CD14-positive monocyte (primary cell): ENCODE results near the gene MED12L. TPM values are rescaled to one million over a fixed set of nuclear protein-coding genes. Genes with fewer than 3 reads are reported as not detected.

Experiments used
- DNase-seq, 3 donors: peaks; one replicate each; pipeline ENCODE4 v3.0.0-alpha.2; 2011 to 2022
- H2AFZ ChIP-seq: 2 replicates; pipeline ENCODE4 v1.6.0; 2012; ENCODE audit warnings: mild to moderate bottlenecking, low read depth, low read length, inconsistent platforms; ENCODE audit not compliant: insufficient read depth, poor library complexity, severe bottlenecking
- H3K27ac ChIP-seq, 2 donors: 1 replicate in 1 of 2; 2 replicates in 1 of 2; pipeline ENCODE4 v1.5.1; 2012 to 2013; ENCODE audit warnings: low read length in 2 of 2, control low read depth in 1 of 2, inconsistent platforms in 1 of 2, low read depth in 1 of 2, mild to moderate bottlenecking in 1 of 2
- H3K27me3 ChIP-seq, 2 donors: one replicate each; pipeline versions ENCODE4 v1.6.0 to v1.6.1; 2011 to 2013; ENCODE audit warnings: low read length in 2 of 2; ENCODE audit not compliant: control insufficient read depth in 2 of 2, insufficient read depth in 2 of 2
- H3K36me3 ChIP-seq, 2 donors: replicated peaks in 1 of 2; 1 replicate in 1 of 2; 2 replicates in 1 of 2; pipeline versions ENCODE4 v1.5.1 to v1.6.1; 2012 to 2013; ENCODE audit warnings: low read length in 2 of 2, control low read depth in 1 of 2, inconsistent platforms in 1 of 2, mild to moderate bottlenecking in 1 of 2; ENCODE audit not compliant: insufficient read depth in 2 of 2, control insufficient read depth in 1 of 2
- H3K4me1 ChIP-seq, 2 donors: 1 replicate in 1 of 2; 2 replicates in 1 of 2; pipeline versions ENCODE4 v1.5.1 to v1.6.1; 2012 to 2013; ENCODE audit warnings: low read length in 2 of 2, control low read depth in 1 of 2, inconsistent platforms in 1 of 2, mild to moderate bottlenecking in 1 of 2, moderate library complexity in 1 of 2; ENCODE audit not compliant: insufficient read depth in 2 of 2, control insufficient read depth in 1 of 2
- H3K4me2 ChIP-seq: replicated peaks from 2 replicates; pipeline ENCODE3; 2012; ENCODE audit warnings: low read length, moderate library complexity, mild to moderate bottlenecking; ENCODE audit not compliant: poor library complexity, severe bottlenecking; ENCODE audit errors: extremely low read depth
- H3K4me3 ChIP-seq, 3 experiments: fragments of 200-600 bp in 1 of 3; sonication (generic) in 1 of 3; replicated peaks in 1 of 3; 1 replicate in 2 of 3; 2 replicates in 1 of 3; pipeline ENCODE4 v1.5.1; 2011 to 2013; ENCODE audit warnings: low read length in 3 of 3, mild to moderate bottlenecking in 3 of 3, control low read depth in 2 of 3, low read depth in 2 of 3, inconsistent platforms in 1 of 3, moderate library complexity in 1 of 3
- H3K79me2 ChIP-seq: 2 replicates; pipeline ENCODE4 v1.6.0; 2012; ENCODE audit warnings: mild to moderate bottlenecking, control low read depth, inconsistent platforms, low read length, moderate library complexity; ENCODE audit not compliant: insufficient read depth
- H3K9ac ChIP-seq: 2 replicates; pipeline ENCODE4 v1.6.0; 2017; ENCODE audit warnings: low read length, mild to moderate bottlenecking; ENCODE audit not compliant: insufficient read depth, poor library complexity, severe bottlenecking
- H3K9me3 ChIP-seq, 2 donors: replicated peaks in 1 of 2; 1 replicate in 1 of 2; 2 replicates in 1 of 2; pipeline versions ENCODE4 v1.5.1 to v1.6.1; 2012 to 2013; ENCODE audit warnings: low read length in 2 of 2, control low read depth in 1 of 2; ENCODE audit not compliant: control insufficient read depth in 1 of 2, insufficient read depth in 1 of 2
- H4K20me1 ChIP-seq: 2 replicates; pipeline ENCODE4 v1.6.0; 2012; ENCODE audit warnings: mild to moderate bottlenecking, low read length, control low read depth, moderate library complexity; ENCODE audit not compliant: insufficient read depth
- H3K27ac Mint-ChIP-seq, 7 donors: one replicate each; pipeline ENCODE4 v1.8.0; 2020; ENCODE audit warnings: mild to moderate bottlenecking in 7 of 7, mixed read lengths in 7 of 7, moderate library complexity in 6 of 7, inconsistent platforms in 2 of 7
- H3K27me3 Mint-ChIP-seq, 3 donors: one replicate each; pipeline ENCODE4 v1.8.0; 2021 to 2022; ENCODE audit warnings: low read depth in 3 of 3, mild to moderate bottlenecking in 3 of 3, mixed read lengths in 3 of 3, moderate library complexity in 3 of 3, inconsistent platforms in 1 of 3
- H3K36me3 Mint-ChIP-seq, 2 donors: one replicate each; pipeline ENCODE4 v1.8.0; 2020; ENCODE audit warnings: mixed read lengths in 2 of 2, inconsistent platforms in 1 of 2, mild to moderate bottlenecking in 1 of 2
- H3K4me1 Mint-ChIP-seq: one replicate; pipeline ENCODE4 v1.8.0; 2020; ENCODE audit warnings: mild to moderate bottlenecking, mixed read lengths
- H3K4me3 Mint-ChIP-seq, 2 donors: one replicate each; pipeline ENCODE4 v1.8.0; 2020; ENCODE audit warnings: mild to moderate bottlenecking in 2 of 2, mixed read lengths in 2 of 2, moderate library complexity in 1 of 2
- H3K9me3 Mint-ChIP-seq, 7 donors: one replicate each; pipeline ENCODE4 v1.8.0; 2020 to 2022; ENCODE audit warnings: mixed read lengths in 7 of 7, mild to moderate bottlenecking in 6 of 7, moderate library complexity in 6 of 7, inconsistent platforms in 2 of 7
- WGBS: methylation state at CpG from one replicate; pipeline ENCODE4 v1.1.5; 2013; ENCODE audit warnings: missing lambda C conversion rate; ENCODE audit not compliant: insufficient coverage; 5-methylcytosine and 5-hydroxymethylcytosine counted together
- intact Hi-C, 2 donors: fragments of 100-400 bp; cut with micrococcal nuclease; formaldehyde crosslinking; loops; one replicate each; pipeline versions ENCODE4 v1.15.0 to v1.15.1; 2023
- polyA plus RNA-seq, 3 donors: library from polyadenylated mRNA; depleted of rRNA in 1 of 3; unstranded in 2 of 3; stranded (reverse) in 1 of 3; fragments of 300-500 nt in 2 of 3; fragments of >200 nt in 1 of 3; fragmentation: Illumina TruSeq in 2 of 3; gene quantifications; 1 replicate in 2 of 3; 2 replicates in 1 of 3; pipeline ENCODE4 v1.2.3, GENCODE V29; 2012 to 2021
- TF ChIP-seq, protein P1 (sequence below): fragments of 200-600 bp; IDR thresholded peaks from one replicate; pipeline ENCODE4 v1.8.0; 2022; ENCODE audit warnings: antibody characterized with exemption, mild to moderate bottlenecking

Gene MED12L
- polyA plus RNA-seq, 3 donors: 0.12 to 0.29 TPM; not detected in 1

DNA sequence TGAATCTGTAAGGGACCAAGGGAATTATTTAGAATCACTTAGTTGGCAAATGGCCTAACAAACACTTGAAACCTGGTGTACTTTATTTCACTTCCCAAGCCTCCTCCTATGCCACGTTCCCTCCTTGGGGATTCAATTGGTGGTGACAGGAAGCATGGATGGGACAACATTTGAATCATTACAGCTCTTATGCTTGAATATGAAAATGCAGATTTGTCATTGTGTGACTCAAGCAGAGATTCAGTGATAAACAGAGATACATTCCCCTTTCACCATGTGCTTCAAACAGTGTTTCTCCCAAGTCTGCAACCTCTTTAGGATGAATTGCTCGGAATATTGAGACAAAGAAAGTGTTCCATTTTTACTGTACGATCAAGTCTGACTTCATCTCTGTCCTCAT lies 32.7 kb upstream of the MED12L start:
- Mint-ChIP-seq H3K9me3 (peaks cover 0 to 2% (median 0%) of the 10 kb centered on the region in 7 donors), H3K4me3 (no peak overlapping the region), H3K27ac (no peak overlapping the region), H3K36me3 (no peaks in the 10 kb centered on the region), H3K27me3 (peaks cover 0 to 4% (median 2%) of the 10 kb centered on the region in 3 donors), H3K4me1 (no peaks in the 10 kb centered on the region)
- Histone ChIP-seq H3K9ac (no peak overlapping the region), H4K20me1 (no peaks in the 10 kb centered on the region), H2AFZ (no peak overlapping the region), H3K9me3 (no peaks in the 10 kb centered on the region), H3K4me3 (no peak overlapping the region), H3K27ac (no peak overlapping the region), H3K79me2 (no peaks in the 10 kb centered on the region), H3K27me3 (no peaks in the 10 kb centered on the region), H3K36me3 (no peaks in the 10 kb centered on the region), H3K4me2 (no peak overlapping the region), H3K4me1 (no peaks in the 10 kb centered on the region)
- TF ChIP-seq, protein P1, sequence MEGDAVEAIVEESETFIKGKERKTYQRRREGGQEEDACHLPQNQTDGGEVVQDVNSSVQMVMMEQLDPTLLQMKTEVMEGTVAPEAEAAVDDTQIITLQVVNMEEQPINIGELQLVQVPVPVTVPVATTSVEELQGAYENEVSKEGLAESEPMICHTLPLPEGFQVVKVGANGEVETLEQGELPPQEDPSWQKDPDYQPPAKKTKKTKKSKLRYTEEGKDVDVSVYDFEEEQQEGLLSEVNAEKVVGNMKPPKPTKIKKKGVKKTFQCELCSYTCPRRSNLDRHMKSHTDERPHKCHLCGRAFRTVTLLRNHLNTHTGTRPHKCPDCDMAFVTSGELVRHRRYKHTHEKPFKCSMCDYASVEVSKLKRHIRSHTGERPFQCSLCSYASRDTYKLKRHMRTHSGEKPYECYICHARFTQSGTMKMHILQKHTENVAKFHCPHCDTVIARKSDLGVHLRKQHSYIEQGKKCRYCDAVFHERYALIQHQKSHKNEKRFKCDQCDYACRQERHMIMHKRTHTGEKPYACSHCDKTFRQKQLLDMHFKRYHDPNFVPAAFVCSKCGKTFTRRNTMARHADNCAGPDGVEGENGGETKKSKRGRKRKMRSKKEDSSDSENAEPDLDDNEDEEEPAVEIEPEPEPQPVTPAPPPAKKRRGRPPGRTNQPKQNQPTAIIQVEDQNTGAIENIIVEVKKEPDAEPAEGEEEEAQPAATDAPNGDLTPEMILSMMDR: no peak
- no CpG with 5 or more reads among the region's 3 CpGs for WGBS
- intact Hi-C loops: no loop called here
- DNase-seq: no peak

GRCh38 chr3:151058740-151059139 lies 26.7 kb upstream of the MED12L start:
- no peaks in the 10 kb centered on the region for H3K27me3 ChIP-seq
- H3K27ac ChIP-seq: no peak overlapping the region
- H3K9ac ChIP-seq: no peak overlapping the region
- no peaks in the 10 kb centered on the region for H3K36me3 Mint-ChIP-seq
- peaks cover 0 to 9% (median 0%) of the 10 kb centered on the region in 7 donors for H3K9me3 Mint-ChIP-seq
- H3K36me3 ChIP-seq: no peaks in the 10 kb centered on the region
- intact Hi-C loops: no loop called here
- no peak for DNase-seq
- TF ChIP-seq, protein P1: no peak
- H4K20me1 ChIP-seq: no peaks in the 10 kb centered on the region
- H3K27ac Mint-ChIP-seq: no peak overlapping the region
- H3K4me1 ChIP-seq: no peaks in the 10 kb centered on the region
- no peaks in the 10 kb centered on the region for H3K9me3 ChIP-seq
- no peak overlapping the region for H3K4me3 ChIP-seq
- H3K79me2 ChIP-seq: no peaks in the 10 kb centered on the region
- H3K4me1 Mint-ChIP-seq: peaks cover 5% of the 10 kb centered on the region
- no peak overlapping the region for H3K4me3 Mint-ChIP-seq
- peaks cover 0 to 1% (median 0%) of the 10 kb centered on the region in 3 donors for H3K27me3 Mint-ChIP-seq
- WGBS: 65% methylated on average over 4 of the region's 7 CpGs
- H2AFZ ChIP-seq: peak overlapping the region; percentile 11
- no peak overlapping the region for H3K4me2 ChIP-seq
